AG10803 (cell line): ENCODE data around the gene SMIM1.
"Not testable (repeated sequence)": the region's sequence is repeated elsewhere in the genome, so short reads cannot be mapped to it uniquely, and the experiment has no call there.

Experiments
- DNase-seq: peaks from one replicate; pipeline ENCODE4 v3.0.0; 2010; ENCODE audit warnings: low read depth
- H3K4me3 ChIP-seq: 2 replicates; pipeline ENCODE4 v1.5.1; 2011; ENCODE audit warnings: mild to moderate bottlenecking, low read length, control low read depth
- CTCF ChIP-seq: conservative IDR thresholded peaks from 2 replicates; pipeline ENCODE4 v1.5.1; 2011; ENCODE audit warnings: mild to moderate bottlenecking, low read length, control low read depth, inconsistent platforms

SMIM1 gene

GRCh38 chr1:3807769-3808168, 35.2 kb downstream of the SMIM1 start:
- DNase-seq, result no peak
- TF ChIP-seq CTCF, result no peak
- H3K4me3 ChIP-seq, result no peak overlapping the region

- TF ChIP-seq CTCF, result no peak
- no peak overlapping the region for H3K4me3 ChIP-seq
- DNase-seq, result no peak
Observed at GRCh38 chr1:3809680-3810079, 37.1 kb downstream of the SMIM1 start.

GRCh38 chr1:3810149-3810761, 37.7 kb downstream of the SMIM1 start:
- DNase-seq, H3K4me3 ChIP-seq: not testable (repeated sequence)

GRCh38 chr1:3811595-3811911, 39.0 kb downstream of the SMIM1 start:
- H3K4me3 ChIP-seq, result no peak overlapping the region
- no peak for DNase-seq
- TF ChIP-seq CTCF, result no peak

GRCh38 chr1:3814065-3814464, 41.5 kb downstream of the SMIM1 start:
- DNase-seq, result no peak
- H3K4me3 ChIP-seq, result no peak overlapping the region
- TF ChIP-seq CTCF, result no peak

- DNase-seq, result no peak
- no peak for TF ChIP-seq CTCF
Observed at GRCh38 chr1:3814771-3815561, 42.4 kb downstream of the SMIM1 start.

GRCh38 chr1:3816331-3817137, 44.0 kb downstream of the SMIM1 start:
- TF ChIP-seq CTCF, result no peak
- DNase-seq, result no peak
- no peak overlapping the region for H3K4me3 ChIP-seq

More at GRCh38 chr1:3814771-3815561, 42.4 kb downstream of the SMIM1 start:
- no peak overlapping the region for H3K4me3 ChIP-seq
